Medulla oblongata (tissue), 1 donor: ENCODE results near the gene FLNB.
"Not testable (repeated sequence)": the region's sequence is repeated elsewhere in the genome, so short reads cannot be mapped to it uniquely, and the experiment has no call there.

Experiments
- DNase-seq: peaks from one replicate; pipeline ENCODE4 v3.0.0-alpha.2; 2015; ENCODE audit errors: extremely low spot score

The FLNB gene

DNA sequence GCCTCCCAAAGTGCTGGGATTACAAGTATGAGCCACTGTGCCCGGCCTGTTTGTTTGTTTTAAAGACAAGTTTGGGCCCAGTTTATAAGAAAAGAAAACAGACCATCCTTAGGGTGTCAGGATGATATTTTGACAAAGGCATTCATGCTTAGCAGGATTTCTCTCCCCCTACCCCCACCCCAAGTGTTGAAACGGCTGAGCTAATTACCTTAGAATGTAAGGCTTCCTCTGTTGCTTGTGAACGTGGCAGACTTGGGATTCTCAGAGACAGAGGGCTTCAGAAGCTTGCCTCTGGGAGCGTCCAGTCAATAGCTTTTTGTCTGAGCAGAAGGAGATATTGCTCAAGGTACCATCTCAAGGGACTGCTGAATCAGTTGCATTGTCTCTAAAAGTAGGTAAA, 24.0 kb downstream of the FLNB start:
- no peak for DNase-seq

DNA sequence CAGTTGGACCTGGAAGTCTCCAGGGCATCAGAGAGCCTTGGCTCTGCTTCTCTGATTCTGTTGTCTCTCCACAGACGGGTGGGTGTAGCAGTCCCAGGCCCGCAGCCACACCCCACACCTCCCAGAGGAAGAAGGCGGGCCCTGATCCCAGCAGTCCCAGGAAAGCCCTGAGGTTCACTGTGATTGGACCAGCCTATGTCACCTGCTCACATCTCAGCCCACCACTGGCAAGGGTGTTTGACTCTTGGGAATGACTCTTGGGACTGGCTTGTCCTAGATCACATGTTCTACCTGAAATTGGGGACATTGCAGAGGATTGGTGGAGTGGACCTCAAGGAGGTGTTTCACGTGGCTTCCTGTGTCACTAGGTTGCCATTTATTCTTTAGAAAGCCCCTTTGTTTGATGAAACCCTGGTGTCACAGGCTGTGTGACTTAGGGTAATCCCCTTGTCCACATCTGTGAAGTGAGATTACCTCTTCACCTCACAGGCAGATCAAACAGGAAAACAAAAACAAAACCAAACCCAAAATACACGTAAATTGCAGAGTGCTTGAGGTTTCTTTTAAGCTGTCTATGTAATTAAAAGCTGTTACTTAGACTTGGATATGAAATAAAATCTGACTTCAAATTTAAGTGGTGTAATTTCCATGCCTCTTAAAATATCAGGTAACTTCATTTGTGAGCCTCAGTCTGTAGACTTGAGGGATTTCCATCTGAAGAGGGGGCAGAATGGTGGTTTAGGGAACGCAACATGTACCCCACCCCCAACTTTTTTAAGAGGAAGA, 26.7 kb downstream of the FLNB start:
- no peak for DNase-seq

DNA sequence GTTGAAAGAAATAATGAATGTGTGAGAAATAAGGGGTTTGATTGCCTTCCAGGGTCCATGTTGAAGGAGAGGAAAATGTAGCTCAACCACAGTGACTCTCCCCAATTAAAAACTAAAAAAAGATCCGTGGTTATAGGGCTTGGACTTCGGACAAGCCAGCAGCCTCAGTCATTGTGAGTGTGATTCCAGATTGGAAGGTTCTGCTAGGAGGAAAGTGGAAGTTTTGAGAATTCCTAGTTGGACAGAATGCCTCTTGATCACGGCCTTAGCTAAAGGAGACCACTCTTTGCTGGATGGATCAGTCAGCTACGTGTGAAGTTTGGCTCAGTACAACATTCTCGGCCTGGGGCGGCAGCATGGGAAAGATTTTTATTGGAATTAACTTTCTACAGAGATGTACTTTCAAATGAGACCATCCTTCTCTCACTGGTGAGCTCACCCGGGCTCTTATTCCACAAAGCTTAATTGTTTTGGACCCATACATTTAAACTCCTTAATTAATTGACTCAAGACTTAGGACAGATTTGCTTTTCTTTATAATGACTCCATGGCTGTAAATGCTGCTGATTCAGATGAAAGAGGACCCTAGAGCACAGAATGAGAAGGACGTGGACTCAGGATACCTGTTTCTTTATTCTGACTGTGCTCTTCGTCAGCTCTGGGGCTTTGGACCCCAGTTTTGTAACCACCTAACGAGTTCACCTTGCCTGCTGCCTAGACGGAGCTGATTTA, 27.5 kb downstream of the FLNB start:
- no peak for DNase-seq

DNA sequence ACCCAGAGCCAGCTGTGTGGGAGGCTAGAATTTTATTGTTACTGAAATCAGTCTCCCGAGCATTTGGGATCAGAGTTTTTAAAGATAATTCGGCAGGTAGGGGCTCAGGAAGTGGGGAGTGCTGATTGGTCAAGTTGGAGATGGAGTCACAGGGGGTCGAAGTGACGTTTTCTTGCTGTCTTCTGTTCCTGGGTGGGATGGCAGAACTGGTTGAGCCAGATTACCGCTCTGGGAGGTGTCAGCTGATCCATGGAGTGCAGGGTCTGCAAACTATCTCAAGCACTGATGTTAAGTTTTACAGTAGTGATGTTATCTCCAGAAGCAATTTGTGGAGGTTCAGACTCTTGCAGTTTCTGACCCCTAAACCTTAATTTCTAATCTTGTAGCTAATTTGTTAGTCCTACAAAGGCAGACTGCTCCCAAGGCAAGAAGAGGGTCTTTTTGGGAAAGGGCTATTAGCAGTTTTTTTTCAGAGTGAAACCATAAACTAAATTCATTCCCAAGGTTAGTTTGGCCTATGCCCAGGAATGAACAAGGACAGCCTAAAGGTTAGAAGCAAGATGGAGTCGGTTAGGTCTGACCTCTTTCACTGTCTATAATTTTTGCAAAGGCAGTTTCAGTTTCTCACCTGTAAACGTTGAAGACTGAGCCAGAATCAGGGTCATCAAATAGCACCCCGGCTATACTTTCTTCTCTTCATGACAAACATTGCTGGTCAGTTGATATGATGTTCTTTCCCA, 28.2 kb downstream of the FLNB start:
- DNase-seq = no peak

DNA sequence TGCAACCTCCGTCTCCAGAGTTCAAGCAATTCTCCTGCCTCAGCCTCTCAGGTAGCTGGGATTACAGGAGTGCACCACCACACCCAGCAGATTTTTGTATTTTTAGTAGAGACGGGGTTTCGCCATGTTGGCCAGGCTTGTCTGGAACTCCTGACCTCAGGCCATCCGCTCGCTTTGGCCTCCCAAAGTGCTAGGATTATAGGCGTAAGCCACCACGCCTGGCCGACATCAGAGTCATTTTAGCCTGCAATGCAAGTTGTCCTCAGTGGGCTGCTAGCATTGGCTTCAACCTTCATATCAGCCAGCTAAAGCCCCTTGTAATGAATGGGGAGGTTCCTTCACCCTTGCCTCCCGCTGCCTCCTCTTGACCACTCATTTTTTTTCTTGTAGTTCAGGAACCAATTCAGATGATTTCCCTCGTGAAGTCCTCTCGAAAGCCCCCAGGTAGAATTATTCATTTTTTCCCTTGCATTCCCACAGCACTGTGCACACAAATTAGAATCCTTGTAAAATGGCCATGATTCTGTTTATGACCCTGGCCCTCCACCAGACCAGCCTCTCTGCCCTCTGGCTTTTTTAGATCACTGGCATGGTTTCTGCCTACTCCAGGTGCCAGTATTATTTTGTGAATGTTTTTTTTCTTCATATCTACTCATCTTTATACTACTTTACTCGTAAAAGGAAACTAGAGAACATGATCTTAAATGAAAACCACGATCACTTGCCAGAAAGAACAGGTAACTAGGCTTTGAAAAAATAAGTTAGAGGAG, 29.1 kb downstream of the FLNB start:
- no peak for DNase-seq

DNA sequence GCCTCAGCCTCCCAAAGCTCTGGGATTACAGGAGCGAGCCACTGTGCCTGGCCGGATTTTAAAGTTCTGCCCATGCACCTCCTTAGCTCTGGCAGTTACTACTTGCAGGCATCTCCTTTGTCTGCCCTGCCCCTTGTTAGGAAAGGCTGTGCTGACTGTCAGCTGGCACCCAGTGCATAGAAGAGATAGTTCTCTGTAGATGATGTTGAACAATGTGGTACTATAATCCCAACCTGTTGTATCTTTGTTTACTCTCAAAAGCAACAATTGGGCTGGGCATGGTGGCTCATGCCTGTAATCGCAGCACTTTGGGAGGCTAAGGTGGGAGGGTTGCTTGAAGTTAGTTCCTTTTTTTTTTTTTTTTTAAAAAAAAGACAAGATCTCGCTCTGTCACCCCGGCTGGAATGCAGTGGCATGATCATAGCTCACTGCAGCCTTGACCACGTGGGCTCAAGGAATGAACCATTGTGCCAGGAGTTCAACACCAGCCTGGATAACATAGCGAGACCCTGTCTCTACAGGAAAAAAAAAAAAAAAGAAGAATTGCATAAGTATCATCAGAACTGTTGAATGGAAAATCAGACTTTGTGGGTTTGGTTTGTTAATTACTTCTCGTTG, 30.6 kb downstream of the FLNB start:
- no peak for DNase-seq

DNA sequence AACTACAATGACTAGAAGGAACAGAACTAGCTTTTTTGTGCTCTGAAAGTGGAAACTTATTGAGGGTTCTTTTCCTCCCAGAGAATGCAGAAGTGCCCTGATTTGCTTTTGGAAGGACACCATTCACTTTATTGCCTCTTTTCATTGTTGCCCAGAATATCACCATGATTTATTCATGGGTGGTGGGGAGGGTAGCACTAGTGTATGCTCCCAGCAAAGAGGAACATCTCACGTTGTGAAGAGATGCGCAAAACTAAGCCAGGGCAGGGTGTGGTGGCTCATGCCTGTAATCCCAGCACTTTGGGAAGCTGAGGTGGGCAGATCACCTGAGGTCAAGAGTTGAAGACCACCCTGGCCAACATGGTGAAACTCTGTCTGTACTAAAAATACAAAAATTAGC, 31.4 kb downstream of the FLNB start:
- no peak for DNase-seq

DNA sequence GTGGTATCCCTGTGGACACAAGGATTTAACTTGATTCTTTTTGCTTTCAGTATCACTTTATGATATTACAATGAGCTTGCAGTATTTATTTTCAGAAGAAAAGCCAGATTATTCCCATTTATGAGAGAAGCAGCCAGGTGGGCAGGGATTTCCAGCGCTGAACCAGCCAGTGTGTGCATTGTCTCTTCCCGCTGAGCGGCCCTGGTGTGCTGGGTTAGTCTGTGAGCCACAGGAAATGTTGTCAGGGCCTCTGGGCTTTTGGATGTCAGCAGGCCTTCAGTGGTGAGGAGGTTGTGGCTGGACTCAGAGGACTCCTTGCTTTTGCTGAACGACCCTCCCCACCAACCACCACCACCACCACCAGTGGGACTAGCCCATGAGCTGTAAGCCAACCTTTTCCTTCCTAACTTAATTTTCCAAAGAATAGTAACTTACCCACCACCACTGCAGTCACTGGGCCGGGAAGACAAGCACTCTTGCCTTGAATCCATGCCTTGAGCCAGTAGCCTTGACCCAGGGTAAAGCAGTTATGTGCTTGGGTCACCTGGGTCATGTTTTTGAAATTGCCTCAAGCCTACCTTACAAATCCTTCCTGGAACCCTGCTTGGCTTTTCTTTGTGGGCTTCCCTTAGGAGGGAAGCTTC, 33.1 kb downstream of the FLNB start:
- DNase-seq = no peak

DNA sequence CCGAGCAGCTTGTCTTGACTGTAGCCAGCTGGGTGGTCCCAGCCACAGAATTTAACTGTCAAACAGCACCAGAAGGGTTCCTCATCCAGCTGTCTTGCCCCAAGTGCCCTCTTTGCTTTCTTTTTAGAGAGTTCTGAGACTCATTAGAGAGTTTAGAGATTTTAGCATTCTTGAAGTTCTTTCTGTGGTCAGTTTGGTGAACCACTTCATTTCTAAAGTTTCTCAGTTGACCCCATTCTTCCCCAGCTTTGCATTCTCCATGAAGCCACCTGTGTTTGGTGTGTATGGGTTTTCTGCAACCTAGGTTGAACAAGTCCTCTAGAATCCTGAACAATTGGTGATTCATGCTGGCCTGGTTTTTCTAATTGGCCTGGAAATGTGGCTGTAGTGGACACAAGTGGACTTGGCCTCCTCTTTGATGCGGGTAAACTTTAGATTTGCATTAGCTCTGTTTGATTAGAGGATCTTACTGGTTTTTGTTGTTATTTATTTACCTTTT, 33.7 kb downstream of the FLNB start:
- DNase-seq = no peak

DNA sequence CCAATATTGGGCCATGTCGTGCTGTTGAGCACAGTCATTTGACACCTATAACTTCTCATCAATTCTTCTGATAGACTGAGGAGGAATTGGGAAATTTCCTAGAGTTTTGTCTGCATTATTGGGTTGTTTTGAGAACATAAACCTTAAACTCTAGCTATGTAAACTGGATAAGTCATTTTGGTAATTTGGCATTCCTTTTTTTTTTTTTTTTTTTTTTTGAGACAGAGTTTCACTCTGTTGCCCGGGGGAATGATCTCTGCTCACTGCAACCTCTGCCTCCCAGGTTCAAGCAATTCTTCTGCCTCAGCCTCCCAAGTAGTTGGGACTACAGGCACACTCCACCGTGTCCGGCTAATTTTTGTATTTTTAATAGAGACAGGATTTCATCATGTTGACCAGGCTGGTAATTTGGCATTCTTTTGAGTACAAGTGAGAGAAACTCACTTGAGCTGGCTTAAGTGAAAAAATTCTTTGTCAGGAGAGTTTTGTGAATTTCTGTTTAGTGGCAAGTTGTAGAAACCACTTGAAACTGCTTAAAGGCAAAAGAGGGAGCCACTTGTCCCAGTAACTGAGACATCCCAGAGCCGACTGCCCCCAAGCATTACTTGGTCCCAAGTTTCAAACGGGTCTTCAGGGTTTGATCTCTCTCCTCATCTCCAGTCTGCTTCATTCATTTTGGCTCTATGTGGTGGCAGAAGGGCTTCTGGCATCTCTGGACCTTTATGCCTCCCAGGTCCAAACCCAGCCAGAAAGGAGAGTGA, 34.9 kb downstream of the FLNB start:
- no peak for DNase-seq

DNA sequence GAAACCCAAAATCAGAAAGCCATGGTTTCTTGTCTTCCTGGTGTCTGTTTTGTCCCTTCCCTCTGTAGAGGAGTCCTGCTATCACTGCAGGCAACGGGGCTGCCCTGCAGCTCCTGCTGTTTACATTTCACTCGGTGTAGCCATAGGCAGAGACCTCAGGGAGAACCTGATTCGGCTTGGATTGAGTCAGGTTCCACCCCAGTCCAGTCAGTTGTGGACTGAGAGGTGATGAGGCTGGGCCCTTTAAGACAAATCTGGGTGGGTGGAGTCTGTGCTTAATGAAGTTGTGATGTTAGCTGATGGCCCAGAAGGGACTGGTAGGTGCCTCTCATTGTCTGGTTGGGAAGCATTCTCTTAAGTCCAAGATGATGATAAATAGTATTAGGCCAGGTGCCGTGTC, 35.7 kb downstream of the FLNB start:
- no peak for DNase-seq

DNA sequence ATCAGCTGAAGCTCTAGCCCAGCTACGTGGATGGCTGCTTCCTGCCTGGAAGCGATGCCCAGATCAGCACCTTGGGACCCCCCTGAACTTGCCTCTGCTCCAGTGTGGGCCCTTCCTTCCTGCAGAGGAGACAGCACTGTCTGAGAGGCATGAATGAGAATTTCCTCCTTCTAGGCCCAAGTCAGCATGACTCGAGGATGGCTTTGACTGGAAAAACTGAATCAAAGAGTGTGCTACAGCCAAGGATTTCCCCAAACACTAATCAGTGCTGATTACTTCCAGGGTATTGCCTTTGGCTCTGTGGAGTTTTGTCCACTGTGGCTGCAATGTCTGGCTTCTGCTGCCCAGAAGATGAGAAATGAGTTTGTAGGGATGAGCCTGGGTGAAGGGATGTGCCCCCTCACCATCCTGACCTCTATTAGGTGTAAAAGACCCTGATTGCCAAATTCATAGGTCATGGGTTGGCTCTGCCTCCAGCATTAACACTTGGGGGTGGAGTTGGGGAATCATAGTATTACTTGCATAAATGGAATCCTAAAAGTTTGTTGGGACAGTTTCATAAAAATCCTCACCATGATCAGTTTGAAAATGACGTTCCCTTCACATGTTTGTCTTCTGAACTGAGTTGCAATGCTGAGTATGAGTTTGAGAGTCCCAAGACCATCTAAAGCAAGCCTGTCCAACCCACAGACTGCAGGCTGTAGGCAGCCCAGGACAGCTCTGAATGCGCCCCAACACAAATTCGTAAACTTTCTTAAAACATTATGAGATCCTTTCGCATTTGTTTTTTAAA, 36.7 kb downstream of the FLNB start:
- DNase-seq = no peak

DNA sequence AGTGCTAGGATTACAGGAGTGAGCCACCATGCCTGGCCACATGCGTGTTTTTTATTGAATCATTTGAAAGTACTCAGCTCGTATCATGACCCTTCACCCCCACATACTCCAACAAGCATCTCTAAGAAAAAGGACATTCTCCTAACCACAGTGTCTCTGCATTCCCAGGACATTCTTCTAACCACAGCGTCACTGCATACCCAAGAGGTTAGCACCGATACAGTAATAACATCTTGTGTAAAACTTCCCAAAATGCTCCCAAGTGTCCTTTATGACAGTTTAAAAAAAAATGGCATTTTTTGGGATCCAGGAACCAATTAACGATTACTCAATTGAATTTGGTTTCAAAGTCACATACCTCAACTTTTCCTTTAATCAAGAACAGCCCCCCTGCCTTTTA, 39.6 kb downstream of the FLNB start:
- DNase-seq = no peak

DNA sequence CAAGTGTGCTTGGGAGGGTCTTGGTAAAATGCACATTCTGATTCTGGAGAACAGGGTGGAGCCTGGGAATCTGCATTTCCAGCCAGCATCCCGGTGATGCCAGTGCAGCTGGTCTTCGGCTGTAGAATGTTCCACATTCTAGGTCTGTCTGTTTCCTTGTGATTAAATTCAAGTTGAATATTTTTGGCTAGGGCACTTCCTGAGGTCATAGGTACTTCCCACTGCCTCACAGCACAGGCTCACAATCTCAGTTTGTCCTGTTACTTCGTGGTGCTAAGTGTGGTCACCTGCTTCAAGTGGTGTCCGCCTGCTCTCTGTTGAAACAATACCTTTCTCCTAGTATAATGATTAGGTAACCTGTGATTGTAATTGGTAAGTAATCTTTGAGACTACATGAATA, 40.1 kb downstream of the FLNB start:
- DNase-seq = no peak

DNA sequence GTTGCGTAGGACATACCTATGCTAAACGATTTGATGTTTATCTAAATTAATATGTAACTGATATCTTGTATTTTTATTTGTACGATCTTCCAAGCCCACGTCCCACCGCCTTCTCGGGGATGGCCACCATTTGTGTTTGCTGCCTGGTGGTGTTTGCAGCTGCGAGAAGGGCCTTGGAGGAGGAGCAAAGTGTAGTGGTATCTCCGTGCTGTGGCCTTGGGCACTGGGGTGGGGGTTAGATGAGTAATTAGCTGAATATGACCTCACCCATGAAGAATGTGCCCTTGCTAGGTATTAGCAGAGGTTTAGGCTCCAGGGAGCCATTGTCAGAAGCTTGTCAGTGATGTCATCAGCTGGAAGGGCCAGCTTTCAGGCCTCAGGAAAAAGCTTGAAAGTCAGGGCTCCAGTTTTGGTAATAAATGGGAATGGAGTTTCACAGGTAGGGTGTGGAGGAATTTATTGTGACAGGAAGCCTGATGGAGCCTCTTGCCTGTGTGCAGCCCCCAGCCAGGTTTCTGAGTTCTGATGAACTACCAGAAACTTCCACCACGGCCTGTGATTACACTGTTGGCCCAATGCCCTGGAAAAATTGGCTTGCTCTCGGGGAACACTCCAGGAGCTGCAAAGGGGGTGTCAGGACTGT, 41.0 kb downstream of the FLNB start:
- no peak for DNase-seq

DNA sequence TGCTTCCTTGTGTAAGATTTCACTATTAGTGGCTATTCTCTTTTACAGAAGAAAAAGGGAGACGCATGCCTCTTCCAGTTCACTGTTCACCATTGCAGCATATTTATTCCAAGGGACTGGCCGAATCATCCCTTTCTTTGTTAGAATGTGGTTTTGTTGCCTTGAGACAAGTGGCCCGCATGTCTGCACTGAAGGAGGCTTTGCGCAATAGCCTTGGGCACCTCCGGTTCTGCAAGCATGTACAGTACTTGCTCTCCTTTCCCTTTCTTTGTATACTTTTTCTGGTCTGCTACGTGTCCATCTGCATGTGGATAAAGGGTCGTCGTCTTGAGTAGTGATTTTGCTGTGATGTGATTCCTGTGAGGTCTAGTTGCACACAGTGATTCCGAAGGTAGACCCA, 43.0 kb downstream of the FLNB start:
- no peak for DNase-seq

DNA sequence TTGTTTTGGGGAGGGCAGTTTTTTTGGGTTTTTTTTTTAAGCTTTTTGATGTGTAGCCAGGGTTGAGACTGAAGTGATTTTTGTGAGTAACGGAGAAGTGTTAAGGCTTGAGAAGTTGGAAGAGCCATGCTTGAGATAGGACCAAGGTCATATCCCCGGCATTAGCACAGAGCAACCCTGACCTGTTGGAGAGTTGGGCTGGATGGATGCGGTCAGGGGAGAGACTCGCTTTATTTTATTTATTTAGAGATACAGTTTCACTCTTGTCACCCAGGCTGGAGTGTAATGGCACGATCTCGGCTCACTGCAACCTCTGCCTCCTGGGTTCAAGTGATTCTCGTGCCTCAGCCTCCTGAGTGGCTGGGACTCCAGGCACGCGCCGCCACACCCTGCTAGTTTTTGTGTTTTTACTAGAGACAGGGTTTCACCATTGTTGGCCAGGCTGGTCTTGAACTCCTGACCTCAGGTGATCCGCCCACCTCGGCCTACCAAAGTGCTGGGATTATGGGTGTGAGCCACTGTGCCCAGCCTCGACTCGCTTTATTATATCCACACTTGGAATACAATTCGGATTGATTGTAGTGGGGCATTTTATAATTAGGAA, 43.5 kb downstream of the FLNB start:
- DNase-seq = not testable (repeated sequence)
